GM12874 (cell line): ENCODE measurements around the gene ERGIC3.

Experiments
- TF ChIP-seq, protein P1 (sequence below): IDR thresholded peaks from 2 replicates; pipeline ENCODE4 v1.5.1; 2011; ENCODE audit warnings: low read depth, mild to moderate bottlenecking, control low read depth, low read length, moderate library complexity; ENCODE audit not compliant: insufficient read depth

The ERGIC3 gene

DNA sequence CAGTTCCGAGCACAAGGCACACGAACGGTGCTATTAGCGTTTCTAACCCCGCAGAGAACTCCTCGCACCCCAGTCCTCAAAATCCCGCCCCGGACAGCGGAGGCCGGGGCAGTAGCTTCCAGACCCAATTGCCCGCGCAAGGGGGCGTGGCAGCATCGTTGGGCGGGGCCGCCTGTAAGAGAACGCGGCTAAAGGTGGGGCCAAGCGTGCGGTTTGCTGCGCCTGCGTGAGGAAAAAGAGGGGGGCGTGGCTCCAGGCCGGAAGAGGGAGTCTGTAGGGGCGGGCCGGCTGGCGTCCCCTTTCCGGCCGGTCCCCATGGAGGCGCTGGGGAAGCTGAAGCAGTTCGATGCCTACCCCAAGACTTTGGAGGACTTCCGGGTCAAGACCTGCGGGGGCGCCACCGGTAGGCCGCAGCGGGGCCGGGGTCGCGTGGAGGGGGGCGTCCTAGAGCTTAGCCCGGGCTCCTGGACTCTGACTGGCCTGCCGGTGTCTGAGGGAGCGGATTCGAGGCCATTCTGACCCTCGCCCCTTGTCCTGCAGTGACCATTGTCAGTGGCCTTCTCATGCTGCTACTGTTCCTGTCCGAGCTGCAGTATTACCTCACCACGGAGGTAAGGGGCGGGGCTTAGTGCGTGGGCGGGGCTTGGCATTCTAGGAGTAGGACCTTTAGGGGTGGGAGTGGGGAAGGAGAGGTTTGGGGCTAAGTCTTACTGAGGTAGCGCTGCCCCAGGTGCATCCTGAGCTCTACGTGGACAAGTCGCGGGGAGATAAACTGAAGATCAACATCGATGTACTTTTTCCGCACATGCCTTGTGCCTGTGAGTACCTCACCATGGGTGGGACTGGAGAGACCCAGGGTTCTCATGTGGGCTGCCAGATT lies at the start of gene ERGIC3:
Gene ERGIC3 (plus strand): TSS at position 296 of the 880 bp plus-strand sequence. CDS start 20 bp downstream, at position 316.
- TF ChIP-seq, protein P1, sequence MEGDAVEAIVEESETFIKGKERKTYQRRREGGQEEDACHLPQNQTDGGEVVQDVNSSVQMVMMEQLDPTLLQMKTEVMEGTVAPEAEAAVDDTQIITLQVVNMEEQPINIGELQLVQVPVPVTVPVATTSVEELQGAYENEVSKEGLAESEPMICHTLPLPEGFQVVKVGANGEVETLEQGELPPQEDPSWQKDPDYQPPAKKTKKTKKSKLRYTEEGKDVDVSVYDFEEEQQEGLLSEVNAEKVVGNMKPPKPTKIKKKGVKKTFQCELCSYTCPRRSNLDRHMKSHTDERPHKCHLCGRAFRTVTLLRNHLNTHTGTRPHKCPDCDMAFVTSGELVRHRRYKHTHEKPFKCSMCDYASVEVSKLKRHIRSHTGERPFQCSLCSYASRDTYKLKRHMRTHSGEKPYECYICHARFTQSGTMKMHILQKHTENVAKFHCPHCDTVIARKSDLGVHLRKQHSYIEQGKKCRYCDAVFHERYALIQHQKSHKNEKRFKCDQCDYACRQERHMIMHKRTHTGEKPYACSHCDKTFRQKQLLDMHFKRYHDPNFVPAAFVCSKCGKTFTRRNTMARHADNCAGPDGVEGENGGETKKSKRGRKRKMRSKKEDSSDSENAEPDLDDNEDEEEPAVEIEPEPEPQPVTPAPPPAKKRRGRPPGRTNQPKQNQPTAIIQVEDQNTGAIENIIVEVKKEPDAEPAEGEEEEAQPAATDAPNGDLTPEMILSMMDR = no peak

DNA sequence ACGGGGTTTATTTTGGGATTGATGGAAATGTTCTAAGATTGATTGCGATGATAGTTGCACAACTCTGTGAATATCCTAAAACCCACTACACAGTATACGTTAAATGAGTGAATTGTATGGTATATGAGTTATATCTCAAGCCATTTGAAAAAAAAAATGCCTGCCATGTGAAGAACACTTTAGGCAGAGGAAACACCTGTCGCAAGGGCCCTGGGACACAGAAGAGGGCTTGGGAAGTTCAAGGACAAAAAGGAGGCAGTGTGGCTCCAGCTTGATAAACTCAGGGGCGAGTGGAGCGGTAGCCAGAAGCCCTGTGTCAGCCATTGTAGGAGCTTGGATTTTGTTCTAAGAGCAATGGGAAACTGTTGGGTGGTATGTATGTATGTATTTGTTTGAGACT lies 49.5 kb upstream of the ERGIC3 start:
- TF ChIP-seq, protein P1 = no peak

DNA sequence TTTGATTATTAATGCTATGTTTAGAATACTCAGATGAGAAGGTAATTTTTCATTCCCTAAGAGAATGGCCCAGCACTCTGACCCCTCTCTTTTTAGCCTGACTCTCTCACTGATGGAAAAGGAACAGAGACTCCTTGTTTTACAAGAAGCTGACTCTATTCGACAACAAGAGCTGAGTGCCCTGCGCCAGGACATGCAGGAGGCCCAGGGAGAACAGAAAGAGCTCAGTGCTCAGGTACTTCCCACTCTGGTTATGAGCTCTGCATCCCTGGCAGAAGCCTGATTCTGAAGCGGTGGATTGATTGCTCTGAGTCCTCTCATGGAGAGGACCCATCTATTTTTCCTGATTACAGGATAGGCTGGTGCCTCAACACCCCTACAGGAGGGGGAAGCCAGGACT lies 45.4 kb upstream of the ERGIC3 start:
- TF ChIP-seq, protein P1 = no peak

DNA sequence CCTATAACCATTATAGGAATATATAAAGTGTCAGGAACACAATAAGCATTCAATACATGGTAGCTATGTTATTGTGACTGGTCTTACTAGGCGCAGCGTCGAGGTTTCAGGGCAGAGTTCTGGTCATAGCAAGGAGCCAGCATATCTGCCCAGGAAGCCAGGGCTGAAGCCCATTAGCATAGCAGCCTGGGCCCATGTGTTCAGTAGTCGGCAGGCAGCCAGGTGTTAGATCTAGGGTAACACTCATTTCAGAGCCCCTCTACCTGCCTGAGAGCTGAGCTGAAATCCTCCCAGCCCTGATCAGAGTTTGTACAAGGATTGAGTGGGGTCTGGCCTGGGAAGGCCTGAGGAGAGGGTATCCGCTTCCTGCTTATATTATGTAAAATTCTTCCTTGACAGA lies 44.6 kb upstream of the ERGIC3 start:
- TF ChIP-seq, protein P1 = no peak

DNA sequence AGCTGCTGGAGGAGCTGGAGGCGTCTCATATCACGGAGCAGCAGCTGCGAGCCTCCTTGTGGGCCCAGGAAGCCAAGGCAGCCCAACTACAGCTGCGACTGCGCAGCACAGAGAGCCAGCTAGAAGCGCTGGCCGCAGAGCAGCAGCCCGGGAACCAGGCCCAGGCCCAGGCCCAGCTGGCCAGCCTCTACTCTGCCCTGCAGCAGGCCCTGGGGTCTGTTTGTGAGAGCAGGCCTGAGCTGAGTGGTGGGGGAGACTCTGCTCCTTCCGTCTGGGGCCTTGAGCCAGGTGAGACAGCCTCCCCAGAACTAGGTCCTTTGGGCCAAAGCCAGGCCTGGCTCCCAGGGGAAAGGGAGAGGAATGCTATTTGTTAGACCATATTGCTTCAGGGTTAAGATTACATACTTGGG lies 44.1 kb upstream of the ERGIC3 start:
- TF ChIP-seq, protein P1 = no peak

DNA sequence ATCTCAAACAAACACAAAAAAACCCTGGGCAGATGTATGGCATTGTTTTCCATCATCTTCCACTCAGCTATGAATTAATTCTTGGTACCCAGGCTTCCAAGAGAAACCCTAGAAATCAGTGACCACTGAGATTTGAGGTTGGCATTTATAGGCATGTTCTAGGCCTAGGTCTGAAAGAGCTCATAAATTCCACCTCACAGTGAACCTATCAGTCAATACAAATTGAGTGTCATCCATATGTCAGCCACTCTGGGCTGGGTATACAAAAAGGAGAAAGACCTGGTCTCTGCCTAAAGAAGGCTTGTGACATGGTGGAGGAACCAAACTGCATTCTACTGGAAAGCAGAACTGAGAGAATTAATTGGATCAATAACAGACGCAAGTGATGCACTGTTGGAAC lies 42.6 kb upstream of the ERGIC3 start:
- TF ChIP-seq, protein P1 = no peak

DNA sequence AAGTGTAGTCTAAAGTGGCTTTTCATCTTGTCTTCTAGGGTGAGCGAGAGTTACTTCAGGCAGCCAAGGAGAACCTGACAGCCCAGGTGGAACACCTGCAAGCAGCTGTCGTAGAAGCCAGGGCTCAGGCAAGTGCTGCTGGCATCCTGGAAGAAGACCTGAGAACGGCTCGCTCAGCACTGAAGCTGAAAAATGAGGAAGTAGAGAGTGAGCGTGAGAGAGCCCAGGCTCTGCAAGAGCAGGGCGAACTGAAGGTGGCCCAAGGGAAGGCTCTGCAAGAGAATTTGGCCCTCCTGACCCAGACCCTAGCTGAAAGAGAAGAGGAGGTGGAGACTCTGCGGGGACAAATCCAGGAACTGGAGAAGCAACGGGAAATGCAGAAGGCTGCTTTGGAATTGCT lies 39.5 kb upstream of the ERGIC3 start:
- TF ChIP-seq, protein P1 = no peak
